HepG2 (cell line): ENCODE results near the gene GDF15.
A peak's percentile ranks its signal among the peaks of the same experiment; 100 is the strongest.

Source experiments
- ATF1 ChIP-seq: IDR thresholded peaks from 2 replicates; pipeline ENCODE4 v1.6.1; 2016; ENCODE audit warnings: mild to moderate bottlenecking, control low read depth
- TFDP2 ChIP-seq: sonication (generic); formaldehyde crosslinking; IDR thresholded peaks from 2 replicates; pipeline ENCODE4 v1.4.0; 2020; ENCODE audit warnings: missing genetic modification reagents
- ZBTB20 ChIP-seq: sonication (generic); formaldehyde crosslinking; IDR thresholded peaks from 2 replicates; pipeline ENCODE4 v1.8.1; 2023; ENCODE audit warnings: missing genetic modification reagents, low read depth, mild to moderate bottlenecking, borderline replicate concordance
- ZFX ChIP-seq: sonication (generic); formaldehyde crosslinking; IDR thresholded peaks from 2 replicates; pipeline ENCODE4 v1.4.0; 2020; ENCODE audit warnings: mild to moderate bottlenecking, low read depth, missing genetic modification reagents, moderate library complexity
- ZNF747 ChIP-seq: sonication (generic); formaldehyde crosslinking; IDR thresholded peaks from 2 replicates; pipeline ENCODE4 v1.8.1; 2023; ENCODE audit warnings: missing genetic modification reagents, mild to moderate bottlenecking, borderline replicate concordance
- ZSCAN20 ChIP-seq: sonication (generic); formaldehyde crosslinking; IDR thresholded peaks from 2 replicates; pipeline ENCODE4 v1.4.0; 2020; ENCODE audit warnings: missing genetic modification reagents, mild to moderate bottlenecking, borderline replicate concordance

GRCh38 chr19:18379803-18380747 lies 5.9 kb upstream of the GDF15 start:
- TF ChIP-seq TFDP2 (peak; percentile 63; the same call in 1 of the 2 replicates), ZBTB20 (CRISPR knock-in tag) (no peak), ZFX (peak; percentile 78), ZSCAN20 (CRISPR knock-in tag) (no peak), ZNF747 (CRISPR knock-in tag) (peak; percentile 97; the same call in 1 of the 2 replicates), ATF1 (CRISPR knock-in tag) (peak; percentile 87)
